GM18517 (cell line): ENCODE results near the gene CH25H.

Experiments
- ATAC-seq: cut with Tn5 transposase; IDR thresholded peaks from one replicate; pipeline ENCODE4 v1.9.1; 2021; ENCODE audit warnings: mild to moderate bottlenecking, moderate library complexity; ENCODE audit not compliant: unreplicated experiment

CH25H gene

DNA sequence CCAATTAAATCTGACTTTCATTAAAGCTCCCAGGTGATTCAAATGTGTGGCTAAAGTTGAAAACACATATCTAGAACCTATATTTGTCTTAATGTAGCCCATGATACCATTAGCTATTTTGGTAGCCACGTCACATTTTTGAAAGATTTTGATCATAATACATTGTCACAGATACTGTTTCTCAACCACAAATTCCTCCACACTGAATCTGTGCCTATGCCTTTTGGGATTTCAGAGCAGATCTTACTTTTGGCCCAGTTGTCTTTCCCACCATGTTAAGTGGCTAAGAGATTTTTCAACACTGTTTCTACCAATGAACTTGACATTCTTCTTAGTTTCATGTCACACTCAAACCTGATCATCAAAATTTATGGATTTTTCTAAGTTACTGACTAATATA lies 47.4 kb downstream of the CH25H start:
- no peak for ATAC-seq

DNA sequence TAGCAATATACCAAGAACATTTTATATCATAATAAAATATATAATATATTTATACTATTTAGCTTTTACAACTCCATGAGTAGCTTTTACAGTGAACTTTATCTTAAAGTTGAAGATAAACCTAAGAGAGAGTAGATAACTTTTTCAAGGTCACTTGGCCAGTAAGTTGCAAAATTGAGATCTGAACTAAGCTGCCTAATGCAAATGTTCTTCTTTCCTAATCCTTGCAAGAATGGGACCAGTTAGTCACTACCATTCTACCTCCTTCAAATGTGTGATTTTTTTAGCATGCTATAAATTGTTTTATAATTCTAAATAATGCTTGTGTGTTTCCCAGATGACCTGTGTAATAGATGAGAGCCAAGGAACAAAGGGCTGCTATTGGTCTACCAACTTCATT lies 47.8 kb downstream of the CH25H start:
- no peak for ATAC-seq

DNA sequence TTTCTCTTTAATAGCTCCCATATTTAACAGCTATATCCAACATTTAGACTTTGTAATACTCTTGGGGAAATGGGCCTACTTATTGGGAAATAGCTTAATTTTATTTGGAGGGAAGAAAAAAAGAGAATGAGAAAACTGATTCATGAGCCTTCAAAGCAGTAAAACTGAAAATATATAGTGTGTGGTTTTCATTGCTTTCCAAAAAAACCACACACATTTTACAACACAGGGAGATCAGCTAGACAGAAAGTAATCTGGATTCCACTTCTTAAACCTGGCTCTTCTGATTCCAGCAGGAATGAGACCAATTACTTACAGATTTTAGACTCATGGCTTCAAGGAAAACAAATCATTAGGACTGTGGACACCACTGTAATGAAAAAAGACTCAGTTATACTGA lies 48.7 kb downstream of the CH25H start:
- no peak for ATAC-seq

DNA sequence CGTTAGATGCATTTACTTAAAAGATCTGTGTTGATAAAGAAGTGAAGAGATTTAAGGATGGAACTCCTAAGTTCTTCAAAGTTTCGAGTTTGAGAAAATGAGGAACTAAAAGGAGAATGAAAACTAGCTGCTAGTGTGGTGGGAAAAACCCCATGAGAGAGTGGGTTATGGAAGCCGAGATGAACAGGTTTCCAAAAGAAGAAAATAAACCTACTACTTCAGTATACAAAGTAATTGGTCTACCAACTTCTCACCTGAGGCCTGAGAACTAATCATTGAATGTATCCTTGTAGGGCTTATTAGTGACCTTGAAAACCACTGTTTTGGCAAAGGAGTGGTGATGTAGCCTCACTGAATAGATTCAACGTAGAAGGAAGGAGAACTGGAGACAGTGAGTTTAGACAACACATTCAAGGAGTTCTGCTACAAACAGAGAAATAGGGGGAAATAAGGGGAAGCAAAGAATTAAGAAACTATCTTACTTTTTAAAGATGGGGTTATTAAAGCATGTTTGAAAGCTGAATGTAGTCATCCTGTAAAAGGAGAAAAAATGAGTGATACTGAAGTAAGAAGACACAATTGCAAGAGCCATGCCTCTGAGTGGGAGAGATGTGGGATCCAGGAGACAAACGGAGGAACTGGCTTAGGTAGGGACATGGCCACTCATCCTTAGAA lies 50.8 kb downstream of the CH25H start:
- no peak for ATAC-seq
